Left forelimb (tissue), 1 donor: Measurements from ENCODE around the gene STBD1.
"Not testable (repeated sequence)": the region's sequence is repeated elsewhere in the genome, so short reads cannot be mapped to it uniquely, and the experiment has no call there.

Experiments
- DNase-seq: peaks from one replicate; pipeline ENCODE4 v3.0.0-alpha.2; 2018; ENCODE audit warnings: low spot score

The STBD1 gene

GRCh38 chr4:76283900-76284299, 22.6 kb upstream of the STBD1 start:
- no peak for DNase-seq

GRCh38 chr4:76287811-76288210, 18.7 kb upstream of the STBD1 start:
- DNase-seq, result not testable (repeated sequence)

GRCh38 chr4:76292730-76293129, 13.8 kb upstream of the STBD1 start:
- DNase-seq, result no peak

- DNase-seq, result no peak
Measured at GRCh38 chr4:76293772-76294171, 12.8 kb upstream of the STBD1 start.

GRCh38 chr4:76296286-76296820, 10.2 kb upstream of the STBD1 start:
- no peak for DNase-seq

GRCh38 chr4:76298227-76298626, 8.3 kb upstream of the STBD1 start:
- DNase-seq, result no peak

- no peak for DNase-seq
Measured at GRCh38 chr4:76300012-76300411, 6.5 kb upstream of the STBD1 start.

GRCh38 chr4:76301068-76301774, 5.3 kb upstream of the STBD1 start:
- no peak for DNase-seq

GRCh38 chr4:76301775-76302162, 4.8 kb upstream of the STBD1 start:
- DNase-seq, result no peak

GRCh38 chr4:76302826-76303438, 3.6 kb upstream of the STBD1 start:
- no peak for DNase-seq

GRCh38 chr4:76305033-76305687, 1.4 kb upstream of the STBD1 start:
- no peak for DNase-seq

GRCh38 chr4:76306882-76307659, 538 bp downstream of the STBD1 start:
- DNase-seq, result no peak

- DNase-seq, result no peak
Measured at GRCh38 chr4:76307660-76308014, 1.1 kb downstream of the STBD1 start.

GRCh38 chr4:76308548-76308947, 2.0 kb downstream of the STBD1 start:
- no peak for DNase-seq

GRCh38 chr4:76309939-76310550, 3.5 kb downstream of the STBD1 start:
- DNase-seq, result no peak

- DNase-seq, result no peak
Measured at GRCh38 chr4:76310683-76311082, 4.2 kb downstream of the STBD1 start.

GRCh38 chr4:76311896-76312331, 5.4 kb downstream of the STBD1 start:
- DNase-seq, result no peak

- DNase-seq, result no peak
Measured at GRCh38 chr4:76312457-76312856, 5.9 kb downstream of the STBD1 start.

- no peak for DNase-seq
Measured at GRCh38 chr4:76313547-76313946, 7.0 kb downstream of the STBD1 start.

GRCh38 chr4:76315267-76315918, 8.9 kb downstream of the STBD1 start:
- DNase-seq, result no peak

- DNase-seq, result no peak
Measured at GRCh38 chr4:76316131-76316530, 9.6 kb downstream of the STBD1 start.
